Endothelial cell of hepatic sinusoid (primary cell): ENCODE data around the gene TRAF2.

Experiments
- in situ Hi-C: cut with HindIII; loops from 2 replicates; pipeline ENCODE4 v1.10.0; 2017; ENCODE audit warnings: low sequenced_read_pairs

TRAF2 gene

DNA sequence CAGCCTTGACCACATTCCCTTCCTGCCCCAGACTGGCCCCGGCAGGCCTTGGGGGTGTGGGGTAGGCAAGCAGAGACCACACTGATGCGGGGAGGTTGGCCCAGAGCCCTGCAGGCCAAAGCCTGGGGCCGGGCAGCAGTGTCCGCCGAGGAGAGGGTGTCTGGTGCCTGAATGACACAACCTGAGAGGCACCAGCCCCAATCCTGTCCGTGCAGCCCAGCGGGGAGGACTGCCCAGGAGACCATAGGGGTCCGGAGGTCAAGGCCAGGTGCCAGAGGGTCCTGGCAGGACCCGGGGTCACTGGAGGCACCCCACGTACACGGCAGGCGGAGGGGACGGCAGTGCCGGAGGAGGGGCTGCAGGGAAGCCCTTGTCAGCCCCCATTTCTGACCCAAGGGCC lies 85.4 kb downstream of the TRAF2 start:
- in situ Hi-C loops: loop anchor here (5.0 kb wide), 1 partner anchor 56 kb away; the partner anchor contains the start of gene ABCA2

- in situ Hi-C loops: loop anchor here (5.0 kb wide), 1 partner anchor 55 kb away; the partner anchor contains the start of gene ABCA2
Measured at GRCh38 chr9:136972335-136972734, 86.0 kb downstream of the TRAF2 start.

GRCh38 chr9:136972743-136973142 lies 86.4 kb downstream of the TRAF2 start:
- in situ Hi-C loops: loop anchor here (5.0 kb wide), 1 partner anchor 55 kb away; the partner anchor contains the start of gene ABCA2

DNA sequence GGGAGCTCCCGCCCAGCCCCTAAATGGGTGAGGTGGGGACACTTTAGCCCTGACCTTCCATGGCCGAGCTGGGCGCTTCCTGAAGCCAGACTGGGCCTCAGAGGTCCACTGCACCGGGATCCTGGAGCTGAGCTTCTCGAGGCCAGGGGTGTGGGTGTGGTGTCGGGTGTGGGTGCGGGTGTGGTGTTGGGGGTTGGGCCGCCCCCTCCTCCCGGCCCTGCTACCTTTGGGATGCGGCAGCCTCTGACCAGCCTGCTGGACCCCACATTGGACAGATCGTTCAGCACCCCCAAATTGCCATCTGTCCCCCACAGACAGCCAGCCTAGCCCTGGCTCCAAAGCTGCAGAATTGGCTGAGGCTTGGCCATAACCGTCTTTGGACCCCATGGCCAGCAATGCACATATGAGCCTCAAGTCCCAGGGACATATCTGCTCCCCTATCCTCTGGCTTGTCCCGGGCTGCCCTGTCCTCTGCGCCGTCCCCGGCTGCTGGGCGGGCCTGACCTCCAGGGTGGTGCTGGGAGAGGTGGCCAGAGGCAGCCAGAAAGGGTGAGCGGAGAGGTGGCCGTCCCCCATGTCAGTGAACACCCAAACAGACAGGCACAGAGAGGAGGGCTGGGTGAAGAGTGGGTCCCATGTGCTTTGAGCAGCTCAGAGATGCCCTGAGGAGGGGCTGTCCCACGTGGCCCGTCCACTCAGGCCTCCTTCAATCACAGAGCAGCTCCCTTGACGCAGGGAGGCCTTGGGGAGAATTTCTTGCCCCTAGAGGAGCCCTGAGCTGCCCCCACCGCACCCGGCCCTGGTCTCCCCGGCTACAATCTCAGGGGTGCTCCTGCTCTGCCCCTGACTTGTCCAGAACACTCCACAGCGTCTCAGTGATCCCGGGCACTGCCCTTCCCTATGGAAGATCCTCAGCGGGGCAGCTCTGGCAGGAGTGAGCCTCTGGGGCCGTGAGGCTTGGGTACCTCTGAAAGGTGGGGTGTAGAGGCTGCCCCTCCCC lies 87.6 kb downstream of the TRAF2 start:
- in situ Hi-C loops: loop anchor here (5.0 kb wide), 1 partner anchor 53 kb away; the partner anchor contains the start of gene ABCA2

DNA sequence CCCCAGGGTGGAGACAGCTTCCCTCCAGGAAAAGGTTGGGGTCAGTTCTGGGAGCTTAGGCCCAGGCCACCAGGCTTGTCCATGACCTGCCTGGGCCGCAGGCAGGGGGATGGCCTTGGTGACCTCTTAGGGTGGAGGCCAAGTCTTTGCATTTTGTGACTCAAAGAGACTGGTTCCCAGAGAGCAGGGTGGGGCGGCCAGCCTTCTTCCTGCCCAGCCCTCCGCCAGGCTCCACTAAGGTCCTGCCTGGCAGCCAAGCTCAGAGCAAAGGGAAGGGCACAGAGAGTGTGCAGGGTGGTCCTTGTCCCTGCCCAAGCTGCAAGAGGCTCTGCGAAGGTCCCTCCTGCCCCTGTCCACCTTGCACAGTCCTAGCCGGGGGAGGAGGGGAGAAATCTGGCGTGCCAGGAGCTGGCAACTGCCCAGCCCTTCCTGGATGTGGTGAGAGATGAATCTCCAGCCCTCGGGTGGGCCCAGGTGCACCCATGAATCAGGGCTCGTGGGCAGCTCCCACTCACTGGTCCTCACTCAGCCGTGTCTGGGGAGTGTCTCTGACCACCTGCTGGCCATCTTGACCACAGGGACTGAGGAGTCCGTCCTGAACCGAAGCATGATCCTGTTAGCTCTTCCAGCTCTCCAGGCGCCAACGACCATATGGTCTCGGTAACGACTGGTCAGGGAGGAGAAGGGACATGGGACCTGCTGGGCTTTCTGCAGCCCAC lies 88.7 kb downstream of the TRAF2 start:
- in situ Hi-C loops: loop anchor here (5.0 kb wide), 1 partner anchor 52 kb away; the partner anchor contains the start of gene ABCA2

- in situ Hi-C loops: no loop called here
Measured at GRCh38 chr9:136975644-136976043, 89.3 kb downstream of the TRAF2 start.
